CD14-positive monocyte (primary cell): Measurements from ENCODE around the gene CFAP91. TPM values are rescaled to one million over a fixed set of nuclear protein-coding genes. Genes with fewer than 3 reads are reported as not detected.
A peak's percentile ranks its signal among the peaks of the same experiment; 100 is the strongest.

ENCODE experiments used
- DNase-seq, 3 donors: peaks; one replicate each; pipeline ENCODE4 v3.0.0-alpha.2; 2011 to 2022
- H2AFZ ChIP-seq: 2 replicates; pipeline ENCODE4 v1.6.0; 2012; ENCODE audit warnings: mild to moderate bottlenecking, low read depth, low read length, inconsistent platforms; ENCODE audit not compliant: insufficient read depth, poor library complexity, severe bottlenecking
- H3K27ac ChIP-seq, 2 donors: 1 replicate in 1 of 2; 2 replicates in 1 of 2; pipeline ENCODE4 v1.5.1; 2012 to 2013; ENCODE audit warnings: low read length in 2 of 2, control low read depth in 1 of 2, inconsistent platforms in 1 of 2, low read depth in 1 of 2, mild to moderate bottlenecking in 1 of 2
- H3K27me3 ChIP-seq, 2 donors: one replicate each; pipeline versions ENCODE4 v1.6.0 to v1.6.1; 2011 to 2013; ENCODE audit warnings: low read length in 2 of 2; ENCODE audit not compliant: control insufficient read depth in 2 of 2, insufficient read depth in 2 of 2
- H3K36me3 ChIP-seq, 2 donors: replicated peaks in 1 of 2; 1 replicate in 1 of 2; 2 replicates in 1 of 2; pipeline versions ENCODE4 v1.5.1 to v1.6.1; 2012 to 2013; ENCODE audit warnings: low read length in 2 of 2, control low read depth in 1 of 2, inconsistent platforms in 1 of 2, mild to moderate bottlenecking in 1 of 2; ENCODE audit not compliant: insufficient read depth in 2 of 2, control insufficient read depth in 1 of 2
- H3K4me1 ChIP-seq, 2 donors: 1 replicate in 1 of 2; 2 replicates in 1 of 2; pipeline versions ENCODE4 v1.5.1 to v1.6.1; 2012 to 2013; ENCODE audit warnings: low read length in 2 of 2, control low read depth in 1 of 2, inconsistent platforms in 1 of 2, mild to moderate bottlenecking in 1 of 2, moderate library complexity in 1 of 2; ENCODE audit not compliant: insufficient read depth in 2 of 2, control insufficient read depth in 1 of 2
- H3K4me2 ChIP-seq: replicated peaks from 2 replicates; pipeline ENCODE3; 2012; ENCODE audit warnings: low read length, moderate library complexity, mild to moderate bottlenecking; ENCODE audit not compliant: poor library complexity, severe bottlenecking; ENCODE audit errors: extremely low read depth
- H3K4me3 ChIP-seq, 3 experiments: fragments of 200-600 bp in 1 of 3; sonication (generic) in 1 of 3; replicated peaks in 1 of 3; 1 replicate in 2 of 3; 2 replicates in 1 of 3; pipeline ENCODE4 v1.5.1; 2011 to 2013; ENCODE audit warnings: low read length in 3 of 3, mild to moderate bottlenecking in 3 of 3, control low read depth in 2 of 3, low read depth in 2 of 3, inconsistent platforms in 1 of 3, moderate library complexity in 1 of 3
- H3K79me2 ChIP-seq: 2 replicates; pipeline ENCODE4 v1.6.0; 2012; ENCODE audit warnings: mild to moderate bottlenecking, control low read depth, inconsistent platforms, low read length, moderate library complexity; ENCODE audit not compliant: insufficient read depth
- H3K9ac ChIP-seq: 2 replicates; pipeline ENCODE4 v1.6.0; 2017; ENCODE audit warnings: low read length, mild to moderate bottlenecking; ENCODE audit not compliant: insufficient read depth, poor library complexity, severe bottlenecking
- H3K9me3 ChIP-seq, 2 donors: replicated peaks in 1 of 2; 1 replicate in 1 of 2; 2 replicates in 1 of 2; pipeline versions ENCODE4 v1.5.1 to v1.6.1; 2012 to 2013; ENCODE audit warnings: low read length in 2 of 2, control low read depth in 1 of 2; ENCODE audit not compliant: control insufficient read depth in 1 of 2, insufficient read depth in 1 of 2
- H4K20me1 ChIP-seq: 2 replicates; pipeline ENCODE4 v1.6.0; 2012; ENCODE audit warnings: mild to moderate bottlenecking, low read length, control low read depth, moderate library complexity; ENCODE audit not compliant: insufficient read depth
- H3K27ac Mint-ChIP-seq, 7 donors: one replicate each; pipeline ENCODE4 v1.8.0; 2020; ENCODE audit warnings: mild to moderate bottlenecking in 7 of 7, mixed read lengths in 7 of 7, moderate library complexity in 6 of 7, inconsistent platforms in 2 of 7
- H3K27me3 Mint-ChIP-seq, 3 donors: one replicate each; pipeline ENCODE4 v1.8.0; 2021 to 2022; ENCODE audit warnings: low read depth in 3 of 3, mild to moderate bottlenecking in 3 of 3, mixed read lengths in 3 of 3, moderate library complexity in 3 of 3, inconsistent platforms in 1 of 3
- H3K36me3 Mint-ChIP-seq, 2 donors: one replicate each; pipeline ENCODE4 v1.8.0; 2020; ENCODE audit warnings: mixed read lengths in 2 of 2, inconsistent platforms in 1 of 2, mild to moderate bottlenecking in 1 of 2
- H3K4me1 Mint-ChIP-seq: one replicate; pipeline ENCODE4 v1.8.0; 2020; ENCODE audit warnings: mild to moderate bottlenecking, mixed read lengths
- H3K4me3 Mint-ChIP-seq, 2 donors: one replicate each; pipeline ENCODE4 v1.8.0; 2020; ENCODE audit warnings: mild to moderate bottlenecking in 2 of 2, mixed read lengths in 2 of 2, moderate library complexity in 1 of 2
- H3K9me3 Mint-ChIP-seq, 7 donors: one replicate each; pipeline ENCODE4 v1.8.0; 2020 to 2022; ENCODE audit warnings: mixed read lengths in 7 of 7, mild to moderate bottlenecking in 6 of 7, moderate library complexity in 6 of 7, inconsistent platforms in 2 of 7
- whole genome bisulfite sequencing: methylation state at CpG from one replicate; pipeline ENCODE4 v1.1.5; 2013; ENCODE audit warnings: missing lambda C conversion rate; ENCODE audit not compliant: insufficient coverage; 5-methylcytosine and 5-hydroxymethylcytosine counted together
- intact Hi-C, 2 donors: fragments of 100-400 bp; cut with micrococcal nuclease; formaldehyde crosslinking; loops; one replicate each; pipeline versions ENCODE4 v1.15.0 to v1.15.1; 2023
- polyA plus RNA-seq, 3 donors: library from polyadenylated mRNA; depleted of rRNA in 1 of 3; unstranded in 2 of 3; stranded (reverse) in 1 of 3; fragments of 300-500 nt in 2 of 3; fragments of >200 nt in 1 of 3; fragmentation: Illumina TruSeq in 2 of 3; gene quantifications; 1 replicate in 2 of 3; 2 replicates in 1 of 3; pipeline ENCODE4 v1.2.3, GENCODE V29; 2012 to 2021
- TF ChIP-seq, protein P1 (sequence below): fragments of 200-600 bp; IDR thresholded peaks from one replicate; pipeline ENCODE4 v1.8.0; 2022; ENCODE audit warnings: antibody characterized with exemption, mild to moderate bottlenecking

The CFAP91 gene
- polyA plus RNA-seq, 3 donors: 0.14 TPM; not detected in 2

DNA sequence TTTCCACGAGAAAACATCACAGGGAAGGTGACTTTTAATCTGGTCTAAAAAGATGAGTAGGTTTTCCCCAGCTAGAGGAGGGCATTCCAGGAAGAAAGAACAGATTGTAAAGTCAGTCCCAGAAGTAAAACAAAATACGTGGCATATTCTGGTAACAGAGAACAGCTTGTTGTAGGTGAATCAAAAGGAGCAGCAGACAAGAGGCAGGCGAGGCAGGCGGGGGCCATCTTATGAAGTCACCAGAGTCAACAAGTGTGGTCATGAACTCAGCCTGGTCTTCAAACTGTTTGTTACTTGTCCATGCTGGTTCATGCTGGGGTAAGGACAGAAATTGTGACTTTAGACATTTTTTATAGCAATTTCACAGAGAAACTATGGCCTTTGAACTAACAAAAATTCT, 38.5 kb upstream of the CFAP91 start:
- H3K4me3 ChIP-seq: no peak overlapping the region
- no peak overlapping the region for H3K9ac ChIP-seq
- H3K79me2 ChIP-seq: no peaks in the 10 kb centered on the region
- WGBS: 100% methylated on average over 3 of the region's 4 CpGs
- H4K20me1 ChIP-seq: no peaks in the 10 kb centered on the region
- H3K4me2 ChIP-seq: no peak overlapping the region
- Mint-ChIP-seq H3K27me3 (peaks cover 0 to 4% (median 0%) of the 10 kb centered on the region in 3 donors), H3K27ac (peak overlapping the region in 5 of 7 donors; percentile 38 to 73 (median 68)), H3K9me3 (no peaks in the 10 kb centered on the region), H3K4me3 (no peak overlapping the region), H3K4me1 (peaks cover 17% of the 10 kb centered on the region), H3K36me3 (peaks cover 20 to 31% of the 10 kb centered on the region in 2 donors)
- H3K27me3 ChIP-seq: no peaks in the 10 kb centered on the region
- TF ChIP-seq, protein P1, sequence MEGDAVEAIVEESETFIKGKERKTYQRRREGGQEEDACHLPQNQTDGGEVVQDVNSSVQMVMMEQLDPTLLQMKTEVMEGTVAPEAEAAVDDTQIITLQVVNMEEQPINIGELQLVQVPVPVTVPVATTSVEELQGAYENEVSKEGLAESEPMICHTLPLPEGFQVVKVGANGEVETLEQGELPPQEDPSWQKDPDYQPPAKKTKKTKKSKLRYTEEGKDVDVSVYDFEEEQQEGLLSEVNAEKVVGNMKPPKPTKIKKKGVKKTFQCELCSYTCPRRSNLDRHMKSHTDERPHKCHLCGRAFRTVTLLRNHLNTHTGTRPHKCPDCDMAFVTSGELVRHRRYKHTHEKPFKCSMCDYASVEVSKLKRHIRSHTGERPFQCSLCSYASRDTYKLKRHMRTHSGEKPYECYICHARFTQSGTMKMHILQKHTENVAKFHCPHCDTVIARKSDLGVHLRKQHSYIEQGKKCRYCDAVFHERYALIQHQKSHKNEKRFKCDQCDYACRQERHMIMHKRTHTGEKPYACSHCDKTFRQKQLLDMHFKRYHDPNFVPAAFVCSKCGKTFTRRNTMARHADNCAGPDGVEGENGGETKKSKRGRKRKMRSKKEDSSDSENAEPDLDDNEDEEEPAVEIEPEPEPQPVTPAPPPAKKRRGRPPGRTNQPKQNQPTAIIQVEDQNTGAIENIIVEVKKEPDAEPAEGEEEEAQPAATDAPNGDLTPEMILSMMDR: no peak
- peak overlapping the region in 1 of 2 donors; percentile 17 for H3K27ac ChIP-seq
- intact Hi-C loops: no loop called here
- H3K36me3 ChIP-seq: peaks cover 18 to 28% of the 10 kb centered on the region in 2 donors
- H3K4me1 ChIP-seq: peaks cover 9 to 16% of the 10 kb centered on the region in 2 donors
- no peak overlapping the region for H2AFZ ChIP-seq
- H3K9me3 ChIP-seq: no peaks in the 10 kb centered on the region
- DNase-seq: no peak

DNA sequence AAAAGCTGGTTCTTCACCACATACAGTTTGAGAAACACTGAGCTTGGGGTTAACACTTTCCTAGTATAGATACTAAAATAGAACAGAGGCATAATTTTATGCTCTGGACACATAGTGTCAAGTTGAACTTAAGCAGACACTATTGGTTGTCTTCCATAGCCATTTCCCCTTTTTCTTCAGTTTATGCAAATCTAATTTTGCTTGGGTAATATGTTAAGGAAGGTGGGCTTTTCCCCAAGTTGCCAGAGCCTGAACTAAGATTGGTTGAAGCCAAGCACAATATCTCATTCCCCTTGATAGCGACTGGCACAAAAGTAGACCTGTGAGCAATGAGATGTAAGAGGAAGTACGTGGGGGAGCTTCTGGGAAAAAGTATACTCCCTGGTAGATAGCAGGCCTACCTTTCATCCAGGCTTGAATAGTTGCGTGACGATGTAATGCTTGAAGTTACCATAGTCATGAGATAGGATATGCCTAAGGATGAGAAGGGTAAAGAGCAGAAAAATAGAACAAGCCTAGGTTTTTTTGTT, 37.9 kb upstream of the CFAP91 start:
- DNase-seq: peak; percentile 18 to 77 (median 36)
- H3K4me2 ChIP-seq: no peak overlapping the region
- H3K9me3 ChIP-seq: no peaks in the 10 kb centered on the region
- H3K4me1 Mint-ChIP-seq: peaks cover 12% of the 10 kb centered on the region
- intact Hi-C loops: no loop called here
- H4K20me1 ChIP-seq: no peaks in the 10 kb centered on the region
- H3K36me3 ChIP-seq: peaks cover 24 to 34% of the 10 kb centered on the region in 2 donors
- peaks cover 5 to 11% of the 10 kb centered on the region in 2 donors for H3K4me1 ChIP-seq
- no peaks in the 10 kb centered on the region for H3K9me3 Mint-ChIP-seq
- H3K27me3 ChIP-seq: no peaks in the 10 kb centered on the region
- peak overlapping the region in 1 of 2 donors; percentile 17 for H3K27ac ChIP-seq
- H3K36me3 Mint-ChIP-seq: peaks cover 25 to 31% of the 10 kb centered on the region in 2 donors
- peak overlapping the region; percentile 6 for H2AFZ ChIP-seq
- no peak overlapping the region for H3K9ac ChIP-seq
- TF ChIP-seq, protein P1: no peak
- peak overlapping the region in 5 of 7 donors; percentile 38 to 73 (median 58) for H3K27ac Mint-ChIP-seq
- no peak overlapping the region for H3K4me3 ChIP-seq
- H3K27me3 Mint-ChIP-seq: peaks cover 0 to 2% (median 0%) of the 10 kb centered on the region in 3 donors
- no peak overlapping the region for H3K4me3 Mint-ChIP-seq
- 100% methylated on average over 2 of the region's 4 CpGs for WGBS
- no peaks in the 10 kb centered on the region for H3K79me2 ChIP-seq
